SH-SY5Y (cell line): ENCODE measurements around the gene DCBLD1.

Source experiments
- GATA2 ChIP-seq: IDR thresholded peaks from 2 replicates; pipeline ENCODE4 v1.6.1; 2011; ENCODE audit warnings: mild to moderate bottlenecking, low read depth, low read length
- GATA3 ChIP-seq: IDR thresholded peaks from 2 replicates; pipeline ENCODE4 v1.6.1; 2011; ENCODE audit warnings: low read depth, mild to moderate bottlenecking, low read length, moderate library complexity

DNA sequence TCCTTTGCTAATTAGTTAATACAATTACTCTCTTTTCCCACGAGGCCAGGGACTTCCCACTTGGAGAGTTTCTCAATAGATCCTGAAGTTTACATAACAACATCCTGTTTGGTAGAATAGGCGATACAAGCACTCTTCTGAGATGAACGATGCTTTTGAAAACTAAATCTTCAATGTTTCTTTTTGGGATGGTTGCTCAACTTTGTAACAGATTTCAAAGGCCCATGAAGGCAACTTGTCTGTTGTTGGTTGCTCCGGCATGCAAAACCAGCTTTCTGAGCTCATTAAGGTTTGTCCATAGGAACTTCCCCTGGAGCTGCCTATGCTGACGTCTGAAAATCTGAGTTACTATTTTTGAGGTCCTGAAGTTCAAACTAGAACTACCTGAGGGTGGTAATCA lies 30.8 kb upstream of the DCBLD1 start:
- TF ChIP-seq GATA2 = no peak
- TF ChIP-seq GATA3 = no peak
